Right forelimb (tissue), 1 donor: ENCODE data around the gene CASZ1.

Source experiments
- DNase-seq: peaks from one replicate; pipeline ENCODE4 v3.0.0-alpha.2; 2018

The CASZ1 gene

GRCh38 chr1:10635085-10635896, 161.2 kb downstream of the CASZ1 start:
- DNase-seq, result no peak

- DNase-seq, result no peak
Observed at GRCh38 chr1:10634428-10635084, 161.9 kb downstream of the CASZ1 start.

- DNase-seq, result no peak
Observed at GRCh38 chr1:10634075-10634427, 162.4 kb downstream of the CASZ1 start.

GRCh38 chr1:10633416-10633815, 163.0 kb downstream of the CASZ1 start:
- no peak for DNase-seq

GRCh38 chr1:10632691-10633090, 163.8 kb downstream of the CASZ1 start:
- DNase-seq, result no peak

- DNase-seq, result no peak
Observed at GRCh38 chr1:10631811-10632593, 164.4 kb downstream of the CASZ1 start.

GRCh38 chr1:10631121-10631810, 165.2 kb downstream of the CASZ1 start:
- DNase-seq, result no peak

- no peak for DNase-seq
Observed at GRCh38 chr1:10630661-10631120, 165.8 kb downstream of the CASZ1 start.

GRCh38 chr1:10629816-10630571, 166.5 kb downstream of the CASZ1 start:
- DNase-seq, result no peak

- no peak for DNase-seq
Observed at GRCh38 chr1:10629091-10629815, 167.2 kb downstream of the CASZ1 start.

GRCh38 chr1:10628685-10629084, 167.8 kb downstream of the CASZ1 start:
- DNase-seq, result no peak

GRCh38 chr1:10626791-10627410, 169.5 kb downstream of the CASZ1 start:
- DNase-seq, result no peak

GRCh38 chr1:10626131-10626731, 170.2 kb downstream of the CASZ1 start:
- peak; percentile 46 for DNase-seq

- peak; percentile 73 for DNase-seq
Observed at GRCh38 chr1:10625554-10625953, 170.9 kb downstream of the CASZ1 start.

GRCh38 chr1:10625076-10625475, 171.4 kb downstream of the CASZ1 start:
- DNase-seq, result peak; percentile 34

- peak; percentile 40 for DNase-seq
Observed at GRCh38 chr1:10624256-10625050, 172.0 kb downstream of the CASZ1 start.

- peak; percentile 5 for DNase-seq
Observed at GRCh38 chr1:10623686-10624145, 172.7 kb downstream of the CASZ1 start.

GRCh38 chr1:10622910-10623685, 173.3 kb downstream of the CASZ1 start:
- peak; percentile 18 for DNase-seq

- peak; percentile 22 for DNase-seq
Observed at GRCh38 chr1:10621906-10622305, 174.5 kb downstream of the CASZ1 start.
